MM.1S (cell line): ENCODE data around the gene PTPRD.

Experiments used
- CTCF ChIP-seq: fragments of 300-600 bp; sonication (generic); IDR thresholded peaks from 2 replicates; pipeline ENCODE4 v1.5.1; 2016; ENCODE audit warnings: antibody characterized with exemption, low read length, mixed read lengths
- EZH2 ChIP-seq: fragments of 300-600 bp; sonication (generic); optimal IDR thresholded peaks from 2 replicates; pipeline ENCODE3; 2017; ENCODE audit warnings: low read depth, mild to moderate bottlenecking, antibody characterized with exemption, low read length, mixed read lengths
- EZH2phosphoT487 ChIP-seq: fragments of 300-600 bp; sonication (generic); IDR thresholded peaks from 2 replicates; pipeline ENCODE4 v1.6.1; 2018; ENCODE audit warnings: antibody characterized with exemption, low read length

- TF ChIP-seq CTCF (no peak), EZH2 (no peak), EZH2phosphoT487 (no peak)
Observed at GRCh38 chr9:9489183-9489582, 1123.6 kb downstream of the PTPRD start.
